SJSA1 (cell line): ENCODE data around the gene FN3K. TPM values are rescaled to one million over a fixed set of nuclear protein-coding genes. Genes with fewer than 3 reads are reported as not detected.

Source experiments
- DNase-seq, 2 experiments: peaks; one replicate each; pipeline ENCODE4 v3.0.0-alpha.2; 2015 to 2020; ENCODE audit warnings: low spot score in 2 of 2, low read depth in 1 of 2
- H3K27ac ChIP-seq: fragments of 250-450 bp; sonication (Bioruptor Pico); 2 replicates; pipeline ENCODE4 v1.5.1; 2020; ENCODE audit warnings: mild to moderate bottlenecking, moderate library complexity
- H3K27me3 ChIP-seq: fragments of 250-450 bp; sonication (Bioruptor Pico); replicated peaks from 2 replicates; pipeline ENCODE4 v1.5.1; 2020; ENCODE audit warnings: mild to moderate bottlenecking, moderate library complexity
- H3K36me3 ChIP-seq: fragments of 250-450 bp; sonication (Bioruptor Pico); 2 replicates; pipeline ENCODE4 v1.5.1; 2020; ENCODE audit warnings: mild to moderate bottlenecking
- H3K4me1 ChIP-seq: fragments of 250-450 bp; sonication (Bioruptor Pico); replicated peaks from 2 replicates; pipeline ENCODE4 v1.6.1; 2021; ENCODE audit warnings: mild to moderate bottlenecking
- H3K4me3 ChIP-seq: fragments of 250-450 bp; sonication (Bioruptor Pico); 2 replicates; pipeline ENCODE4 v1.5.1; 2020; ENCODE audit warnings: mild to moderate bottlenecking
- H3K9me3 ChIP-seq: fragments of 250-450 bp; sonication (Bioruptor Pico); replicated peaks from 2 replicates; pipeline ENCODE4 v1.5.1; 2020; ENCODE audit warnings: mild to moderate bottlenecking
- total RNA-seq: library from RNA; depleted of rRNA; stranded (reverse); fragments of >200 nt; shearing (Covaris generic); gene quantifications from 2 replicates; pipeline ENCODE4 v1.2.3, GENCODE V29; 2014; rRNA removed

Gene FN3K
- total RNA-seq, 1 experiment from 2014 or later, result 0.13 TPM

DNA sequence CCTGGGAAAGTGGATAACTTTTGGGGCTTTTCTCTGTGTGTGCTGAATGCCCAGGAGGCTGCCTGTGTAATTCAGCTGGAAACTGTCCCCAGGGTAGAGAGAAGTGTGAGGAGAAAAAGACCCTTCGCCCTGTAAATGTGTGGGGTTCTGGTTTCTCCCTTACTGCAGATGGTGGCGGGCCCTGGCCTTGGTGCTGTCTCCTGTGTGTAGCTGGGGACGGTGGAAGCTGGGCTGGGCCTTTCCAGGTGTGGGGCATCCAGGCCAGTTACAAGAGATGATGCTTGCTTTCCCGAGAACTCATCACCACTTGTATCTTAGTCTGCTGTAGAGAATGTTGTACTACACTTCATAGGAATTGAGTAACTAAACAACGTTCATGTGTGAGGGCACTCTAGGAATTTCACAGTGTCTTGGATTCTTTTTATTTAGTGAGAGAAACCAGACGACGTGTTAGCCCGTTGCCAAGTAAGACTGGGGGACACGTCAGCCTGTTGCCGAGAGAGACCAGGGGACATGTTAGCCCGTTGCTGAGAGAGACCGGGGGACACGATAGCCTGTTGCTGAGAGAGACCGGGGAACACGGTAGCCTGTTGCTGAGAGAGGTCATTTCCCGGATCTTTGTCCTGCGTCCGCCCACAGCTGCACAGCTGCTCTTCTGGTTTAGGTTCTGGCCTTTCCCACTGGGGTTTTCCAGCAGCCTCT lies 59.5 kb downstream of the FN3K start:
- Histone ChIP-seq H3K4me1 (peaks cover 10% of the 10 kb centered on the region), H3K36me3 (peaks cover 31% of the 10 kb centered on the region), H3K4me3 (no peak overlapping the region), H3K27me3 (no peaks in the 10 kb centered on the region), H3K27ac (no peak overlapping the region), H3K9me3 (no peaks in the 10 kb centered on the region)
- DNase-seq, result no peak

- DNase-seq, result no peak
- peaks cover 10% of the 10 kb centered on the region for H3K4me1 ChIP-seq
- H3K27ac ChIP-seq, result no peak overlapping the region
- no peaks in the 10 kb centered on the region for H3K9me3 ChIP-seq
- no peak overlapping the region for H3K4me3 ChIP-seq
- peaks cover 37% of the 10 kb centered on the region for H3K36me3 ChIP-seq
- H3K27me3 ChIP-seq, result no peaks in the 10 kb centered on the region
Observed at GRCh38 chr17:82795615-82796014, 60.2 kb downstream of the FN3K start.

GRCh38 chr17:82797061-82797460 lies 61.6 kb downstream of the FN3K start:
- Histone ChIP-seq H3K27me3 (no peaks in the 10 kb centered on the region), H3K4me3 (no peak overlapping the region), H3K9me3 (no peaks in the 10 kb centered on the region), H3K27ac (no peak overlapping the region), H3K36me3 (peaks cover 39% of the 10 kb centered on the region), H3K4me1 (peaks cover under 1% of the 10 kb centered on the region; the same call in 1 of the 2 replicates)
- DNase-seq, result no peak

GRCh38 chr17:82798752-82799151 lies 63.3 kb downstream of the FN3K start:
- Histone ChIP-seq H3K4me1 (peaks cover 5% of the 10 kb centered on the region; the same call in 1 of the 2 replicates), H3K4me3 (no peak overlapping the region), H3K27ac (no peak overlapping the region), H3K36me3 (peaks cover 35% of the 10 kb centered on the region), H3K9me3 (no peaks in the 10 kb centered on the region), H3K27me3 (no peaks in the 10 kb centered on the region)
- DNase-seq, result no peak

- Histone ChIP-seq H3K9me3 (no peaks in the 10 kb centered on the region), H3K4me1 (peaks cover 5% of the 10 kb centered on the region; the same call in 1 of the 2 replicates), H3K27me3 (no peaks in the 10 kb centered on the region), H3K27ac (no peak overlapping the region), H3K36me3 (peaks cover 35% of the 10 kb centered on the region), H3K4me3 (no peak overlapping the region)
- DNase-seq, result no peak
Observed at GRCh38 chr17:82799591-82799990, 64.2 kb downstream of the FN3K start.

Other genes starting within 250 kb of the FN3K start
- 39.3 and 54.9 TPM in 2 replicates for gene FOXK2, start 215.9 kb upstream of the FN3K start, total RNA-seq
- 157 and 203 TPM in 2 replicates for gene WDR45B, start 87.2 kb upstream of the FN3K start, total RNA-seq
- gene RAB40B, start 36.9 kb upstream of the FN3K start, total RNA-seq, result 11.2 and 30.9 TPM in 2 replicates
- gene FN3KRP, start 18.9 kb upstream of the FN3K start, total RNA-seq, result 47.2 and 53.4 TPM in 2 replicates
- 39.4 and 60.7 TPM in 2 replicates for gene TBCD, start 16.4 kb downstream of the FN3K start, total RNA-seq
- gene ZNF750, start 104.4 kb downstream of the FN3K start, total RNA-seq, result not detected in 2 replicates